GM19395 (cell line): ENCODE measurements around the gene ANKRD65.

Source experiments
- ATAC-seq: cut with Tn5 transposase; IDR thresholded peaks from one replicate; pipeline ENCODE4 v1.9.1; 2021; ENCODE audit warnings: mild to moderate bottlenecking, moderate library complexity; ENCODE audit not compliant: unreplicated experiment

ANKRD65 gene

DNA sequence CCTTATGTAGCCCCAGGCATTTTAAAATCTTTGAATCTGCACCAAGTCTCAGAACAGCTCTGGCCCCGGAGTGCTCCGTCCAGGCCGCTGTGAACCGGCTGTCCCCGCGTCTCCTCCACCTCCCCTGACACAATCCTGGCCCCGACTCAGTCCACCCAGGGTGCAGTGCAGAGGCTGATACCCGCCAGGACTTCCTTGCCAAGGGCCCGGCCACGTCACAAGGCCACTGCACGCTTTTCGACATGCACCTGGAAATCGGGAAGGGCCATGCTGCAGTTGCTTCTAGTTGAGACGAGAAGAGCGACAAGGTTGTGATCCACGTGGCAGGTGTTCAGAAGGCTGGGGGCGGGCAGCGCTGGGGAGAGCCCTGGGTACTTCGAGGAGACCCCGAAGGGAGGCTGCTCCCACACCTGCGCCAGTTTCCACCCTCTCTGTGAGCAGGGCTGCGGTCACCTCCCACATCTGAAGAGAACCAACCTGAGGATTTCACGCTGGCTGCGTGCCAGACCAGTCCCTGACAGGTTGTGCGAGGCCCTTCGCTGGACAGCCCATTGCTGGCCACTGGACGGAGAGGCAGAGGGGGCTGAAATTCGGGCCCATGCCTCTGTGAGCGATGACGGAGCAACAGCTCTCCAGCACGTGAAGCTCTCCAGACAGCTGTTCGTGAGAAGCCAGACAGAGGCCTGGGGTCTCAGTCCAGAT is 21.1 kb upstream of the ANKRD65 start:
- ATAC-seq, result no peak

DNA sequence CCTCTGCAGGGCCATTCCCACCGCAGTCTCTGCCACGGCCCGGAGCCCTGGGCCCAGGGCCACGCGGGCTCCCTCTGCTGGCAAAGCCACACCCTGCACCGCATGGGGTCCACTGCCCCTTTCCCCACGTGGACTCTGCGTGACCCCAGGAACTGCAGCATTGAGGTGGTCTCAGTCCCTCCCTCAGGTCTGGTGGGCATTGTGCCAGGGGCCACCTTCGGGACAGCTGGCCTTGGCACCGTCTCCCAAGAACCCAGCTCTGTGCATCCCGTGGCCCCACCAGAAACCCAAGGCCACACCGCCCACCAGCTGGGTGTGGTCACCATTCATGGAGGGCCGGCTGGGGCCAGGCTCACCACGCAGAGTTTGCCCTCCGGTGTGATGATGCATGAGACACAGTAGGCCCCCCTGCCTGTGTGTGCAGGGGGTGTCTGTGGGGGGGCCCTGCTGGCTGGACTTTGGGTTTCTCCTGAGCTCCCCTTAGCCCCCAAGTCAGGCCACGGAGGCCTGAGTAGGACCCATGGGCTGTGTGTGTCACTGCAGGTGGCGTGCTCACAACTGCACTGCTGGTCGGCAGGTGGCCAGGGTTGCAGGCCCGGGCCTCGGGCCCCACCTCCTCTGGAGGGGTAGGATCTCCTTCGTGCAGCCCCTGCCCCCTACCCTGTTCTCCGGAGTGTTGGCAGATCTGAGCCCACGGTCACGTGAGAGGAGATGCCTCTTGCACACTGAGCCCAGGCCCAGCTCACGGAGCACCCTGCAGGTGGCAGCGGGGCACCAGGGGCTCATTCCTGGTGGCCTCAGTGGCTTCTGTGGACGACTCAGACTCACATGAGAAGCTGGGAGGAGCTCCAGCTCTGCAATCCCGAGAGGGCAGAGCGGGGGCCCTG is 20.2 kb upstream of the ANKRD65 start:
- ATAC-seq, result no peak

DNA sequence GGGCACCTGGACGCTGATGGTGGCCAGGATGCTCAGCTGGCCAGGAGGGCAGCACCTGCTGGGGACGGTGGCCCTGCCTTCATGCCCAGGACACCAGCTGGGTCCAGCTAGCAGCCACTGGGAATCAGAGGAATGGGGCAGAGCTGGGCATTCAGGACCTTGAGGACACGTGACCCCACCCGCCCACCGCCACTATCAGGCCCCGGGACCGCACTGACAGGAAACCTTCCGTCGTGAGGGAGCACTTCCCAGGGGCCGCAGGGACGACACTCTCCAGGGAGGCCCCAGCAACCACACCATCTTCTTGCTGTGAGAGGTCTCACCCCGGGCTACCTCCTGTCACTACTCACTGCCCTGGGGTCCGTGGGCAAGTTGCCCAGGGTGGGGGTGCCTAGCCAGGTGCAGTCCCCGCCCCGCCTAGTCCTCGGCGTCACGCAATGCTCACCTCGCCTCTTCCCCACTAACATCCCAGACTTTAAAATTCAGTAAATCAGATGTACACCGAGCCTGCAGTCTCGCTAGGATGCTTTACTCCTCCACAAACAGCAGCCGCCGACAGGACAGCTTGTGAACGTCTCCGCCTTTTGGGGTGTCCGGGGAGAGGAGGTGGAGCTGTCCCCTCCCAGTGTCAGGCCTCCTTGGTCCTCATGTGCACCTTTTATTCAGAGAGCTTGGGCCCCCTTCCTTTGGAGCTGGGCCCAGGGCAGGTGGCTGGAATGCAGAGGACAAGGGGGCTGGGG is 19.4 kb upstream of the ANKRD65 start:
- no peak for ATAC-seq

DNA sequence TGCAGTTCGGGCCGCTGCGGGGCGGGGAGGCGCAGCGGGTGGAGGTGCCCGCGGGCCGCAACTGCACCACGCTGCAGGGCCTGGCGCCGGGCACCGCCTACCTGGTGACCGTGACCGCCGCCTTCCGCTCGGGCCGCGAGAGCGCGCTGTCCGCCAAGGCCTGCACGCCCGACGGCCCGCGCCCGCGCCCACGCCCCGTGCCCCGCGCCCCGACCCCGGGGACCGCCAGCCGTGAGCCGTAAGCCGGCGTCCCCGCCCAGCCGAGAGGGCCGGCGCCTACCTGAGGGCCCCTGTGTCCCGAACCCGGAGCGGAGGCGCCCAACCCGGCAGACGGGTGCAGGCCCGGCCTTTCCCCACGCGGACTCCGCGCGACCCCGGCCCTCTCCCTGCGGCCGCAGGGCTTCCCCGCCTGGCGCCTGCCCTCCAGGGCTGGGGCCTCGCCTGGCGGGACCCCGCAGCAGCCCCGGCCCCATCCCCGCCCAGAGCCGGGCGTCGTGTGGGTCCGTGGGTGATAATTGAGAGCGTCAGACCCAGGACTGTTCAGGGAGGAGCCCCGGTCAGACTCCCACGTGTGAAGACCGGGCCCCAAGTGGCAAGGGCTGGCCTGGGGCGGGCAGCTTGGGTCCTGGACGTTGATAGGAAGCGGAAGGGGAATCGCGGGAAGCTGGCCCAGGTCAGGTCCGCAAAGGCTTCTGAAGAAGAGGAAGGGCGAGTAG is 18.6 kb upstream of the ANKRD65 start:
- no peak for ATAC-seq

DNA sequence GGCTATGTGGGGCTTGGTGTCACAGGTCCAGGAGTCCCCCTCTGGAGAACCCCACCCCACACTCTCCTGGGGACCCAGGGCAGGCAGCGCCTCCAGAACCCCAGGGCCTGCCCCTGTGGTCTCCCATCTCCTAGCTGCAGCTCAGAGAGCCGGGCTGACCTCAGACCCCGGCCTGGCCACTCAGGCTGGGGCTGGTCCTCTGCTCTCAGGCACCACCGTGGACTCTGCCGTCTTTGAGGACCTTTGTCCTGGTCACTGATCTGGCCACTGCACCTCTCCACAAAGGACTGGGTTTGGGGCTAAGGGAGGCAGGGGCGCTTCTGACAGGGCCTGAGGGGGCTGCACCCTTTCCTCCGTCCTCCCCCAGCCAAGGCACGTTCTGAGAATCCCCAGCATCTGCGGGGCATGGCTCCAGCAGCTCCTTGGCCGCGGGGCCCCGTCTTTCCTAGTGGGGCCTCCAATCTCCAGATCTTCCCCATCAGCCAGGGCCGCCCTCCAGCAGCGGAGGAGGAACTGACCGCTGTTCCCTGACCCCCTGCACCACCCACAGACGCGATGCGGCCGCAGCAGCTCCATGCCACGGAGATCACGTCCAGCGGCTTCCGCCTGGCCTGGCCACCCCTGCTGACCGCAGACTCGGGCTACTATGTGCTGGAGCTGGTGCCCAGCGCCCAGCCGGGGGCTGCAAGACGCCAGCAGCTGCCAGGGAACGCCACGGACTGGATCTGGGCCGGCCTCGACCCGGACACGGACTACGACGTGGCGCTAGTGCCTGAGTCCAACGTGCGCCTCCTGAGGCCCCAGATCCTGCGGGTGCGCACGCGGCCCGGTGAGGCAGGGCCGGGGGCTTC is 17.7 kb upstream of the ANKRD65 start:
- no peak for ATAC-seq

DNA sequence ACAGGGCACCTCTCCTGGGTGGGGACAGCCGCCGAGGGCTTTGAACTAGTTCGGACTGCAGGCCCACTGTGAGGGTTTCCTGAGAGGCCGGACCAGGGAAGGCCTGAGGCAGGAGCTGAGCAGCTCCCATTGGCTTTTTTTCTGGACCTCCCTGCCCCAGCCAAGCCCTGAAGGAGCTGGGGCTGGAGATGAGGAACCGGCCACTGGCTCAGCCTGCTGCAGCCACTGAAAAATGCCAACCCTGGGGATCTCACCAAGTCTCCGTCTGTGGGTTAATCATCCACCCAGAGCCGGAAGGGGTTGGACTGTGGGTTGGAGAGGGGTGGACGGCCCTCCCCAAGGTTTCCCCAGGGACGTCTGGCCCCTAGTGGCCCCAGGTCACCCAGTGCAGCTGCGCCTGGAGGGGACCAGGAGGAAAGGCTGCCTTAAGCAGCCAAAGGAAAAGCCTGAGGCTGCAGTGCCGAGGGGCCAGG is 16.9 kb upstream of the ANKRD65 start:
- no peak for ATAC-seq

DNA sequence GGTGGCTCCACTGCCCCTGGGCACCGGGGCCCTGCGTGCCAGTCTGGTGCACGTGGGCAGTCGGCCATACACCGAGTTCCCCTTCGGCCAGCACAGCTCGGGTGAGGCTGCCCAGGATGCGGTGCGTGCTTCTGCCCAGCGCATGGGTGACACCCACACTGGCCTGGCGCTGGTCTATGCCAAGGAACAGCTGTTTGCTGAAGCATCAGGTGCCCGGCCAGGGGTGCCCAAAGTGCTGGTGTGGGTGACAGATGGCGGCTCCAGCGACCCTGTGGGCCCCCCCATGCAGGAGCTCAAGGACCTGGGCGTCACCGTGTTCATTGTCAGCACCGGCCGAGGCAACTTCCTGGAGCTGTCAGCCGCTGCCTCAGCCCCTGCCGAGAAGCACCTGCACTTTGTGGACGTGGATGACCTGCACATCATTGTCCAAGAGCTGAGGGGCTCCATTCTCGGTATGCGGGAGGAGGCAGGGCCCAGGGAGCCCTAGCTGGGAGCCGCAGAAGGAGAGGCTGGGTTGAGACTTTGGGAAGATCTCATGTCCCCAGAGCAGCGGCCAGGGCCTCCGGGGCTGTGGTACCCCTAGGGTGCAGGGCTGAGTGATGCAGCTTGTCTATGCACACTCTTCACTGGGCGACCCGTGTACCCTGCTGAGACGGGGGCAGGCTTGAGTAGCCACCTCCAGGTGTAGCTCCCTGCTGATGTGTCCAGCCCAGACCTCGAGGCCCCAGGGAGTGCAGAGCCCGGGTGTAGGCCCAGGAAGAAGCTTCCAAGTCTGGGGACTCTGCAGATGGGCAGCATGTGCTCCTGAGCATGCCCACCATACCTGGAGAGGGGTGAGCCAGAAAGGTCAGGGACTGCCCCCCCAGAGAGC is 16.2 kb upstream of the ANKRD65 start:
- ATAC-seq, result no peak

DNA sequence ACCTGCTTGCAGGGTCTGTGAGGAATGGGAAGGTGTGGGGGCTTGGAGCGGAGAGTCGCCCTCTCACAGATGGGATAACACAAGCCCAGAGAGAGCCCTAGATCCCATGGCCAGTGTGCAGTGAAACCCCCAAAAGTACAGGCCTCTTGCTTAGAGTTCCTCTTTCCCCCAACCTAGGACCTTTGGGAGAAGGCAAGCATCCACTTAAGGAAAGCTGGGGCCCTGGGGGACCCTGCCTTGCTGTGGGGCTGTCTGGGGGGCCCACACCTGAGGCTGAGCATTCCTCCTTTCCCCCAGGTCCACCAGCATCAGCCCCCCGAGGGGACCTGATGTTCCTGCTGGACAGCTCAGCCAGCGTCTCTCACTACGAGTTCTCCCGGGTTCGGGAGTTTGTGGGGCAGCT is 15.6 kb upstream of the ANKRD65 start:
- no peak for ATAC-seq

DNA sequence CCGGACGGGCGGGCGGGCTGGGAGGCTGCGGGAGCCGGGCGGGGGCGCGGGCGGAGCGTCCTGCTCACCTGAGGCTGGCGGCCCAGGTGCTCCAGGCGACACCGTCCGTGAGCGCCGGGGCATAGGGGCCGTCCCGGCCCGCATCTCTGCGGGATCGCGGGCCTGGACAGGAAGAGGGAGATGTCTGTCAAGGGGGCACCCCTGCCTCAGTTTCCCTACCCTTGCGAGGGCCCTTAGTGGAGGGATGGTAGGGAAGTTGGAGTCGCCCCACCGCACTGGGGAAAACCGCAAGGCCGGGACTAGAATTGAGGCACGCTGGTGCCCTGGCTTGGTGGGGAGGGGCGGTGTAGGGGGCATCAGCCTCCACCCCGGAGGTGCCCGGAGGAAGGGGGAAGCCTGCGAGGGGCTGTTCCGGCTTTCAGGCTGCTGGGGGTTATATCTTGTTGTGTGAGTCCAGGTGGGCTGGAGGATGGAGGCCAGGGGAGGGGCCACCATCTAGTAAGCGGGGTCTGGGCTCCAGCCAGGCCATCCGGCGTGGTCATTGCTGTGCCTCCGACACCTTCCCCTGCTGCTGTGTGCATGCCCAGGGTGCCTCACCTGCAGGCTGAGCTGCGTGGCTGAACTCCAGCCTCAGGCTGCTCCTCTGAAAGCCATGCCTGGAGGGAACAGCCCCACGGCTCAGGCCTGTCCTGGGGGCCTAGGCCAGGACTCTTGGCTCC is 15.0 kb upstream of the ANKRD65 start:
- ATAC-seq, result no peak

DNA sequence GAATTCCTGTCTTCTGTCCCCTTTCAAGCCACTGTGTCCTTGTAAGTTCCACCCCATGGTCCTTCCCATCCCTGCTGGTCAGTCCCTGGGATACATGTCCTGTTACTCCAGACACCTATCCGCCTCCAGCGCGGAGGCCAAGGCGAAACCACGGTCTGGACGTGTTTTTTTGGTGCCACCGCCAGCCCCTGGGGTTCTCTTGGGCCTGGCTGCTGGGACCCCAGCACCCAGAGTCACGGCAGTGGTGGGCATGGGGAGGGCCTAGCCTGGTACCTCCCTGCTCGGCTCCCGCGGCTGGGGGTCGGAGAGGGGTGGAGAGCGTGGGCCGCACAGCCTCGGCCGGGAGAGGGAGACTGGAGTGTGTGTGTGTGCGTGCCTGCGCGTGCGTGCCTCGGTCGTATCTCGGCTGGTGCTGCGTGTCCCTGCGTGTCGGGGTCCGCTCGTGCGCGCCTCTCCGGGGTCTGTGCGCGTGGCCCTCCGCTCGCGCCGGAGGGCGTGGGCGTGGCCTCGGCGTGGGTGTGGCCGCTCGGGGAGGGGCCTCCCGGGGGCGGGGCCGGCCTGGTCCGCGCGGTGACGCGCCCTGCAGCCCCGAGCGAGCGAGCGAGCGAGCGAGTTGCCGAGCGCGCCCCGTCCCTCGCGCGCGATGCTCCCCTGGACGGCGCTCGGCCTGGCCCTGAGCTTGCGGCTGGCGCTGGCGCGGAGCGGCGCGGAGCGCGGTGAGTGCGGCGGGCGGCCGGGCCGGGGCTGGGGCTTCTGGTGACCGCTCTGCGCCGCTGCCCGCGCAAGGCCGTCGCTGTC is 14.2 kb upstream of the ANKRD65 start, which contains the start of gene VWA1:
VWA1 (plus strand) TSS at position 585 of the 798 bp plus-strand sequence; CDS start at position 644, 59 bp downstream.
- ATAC-seq, result no peak

DNA sequence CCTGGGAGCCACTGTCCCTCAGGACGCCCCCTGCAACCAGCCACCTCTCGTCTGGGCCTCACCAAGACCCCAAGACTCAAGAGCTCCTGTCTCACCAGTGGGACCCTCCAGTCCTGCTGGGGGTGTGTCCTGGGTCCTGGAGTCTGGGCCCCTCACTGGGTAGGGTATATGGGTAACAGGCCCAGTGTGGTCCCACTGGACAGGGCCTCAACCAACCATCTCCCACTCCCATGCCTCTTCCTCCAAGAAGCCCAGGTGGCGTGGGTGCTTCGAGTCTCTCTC is 13.7 kb upstream of the ANKRD65 start:
- no peak for ATAC-seq

DNA sequence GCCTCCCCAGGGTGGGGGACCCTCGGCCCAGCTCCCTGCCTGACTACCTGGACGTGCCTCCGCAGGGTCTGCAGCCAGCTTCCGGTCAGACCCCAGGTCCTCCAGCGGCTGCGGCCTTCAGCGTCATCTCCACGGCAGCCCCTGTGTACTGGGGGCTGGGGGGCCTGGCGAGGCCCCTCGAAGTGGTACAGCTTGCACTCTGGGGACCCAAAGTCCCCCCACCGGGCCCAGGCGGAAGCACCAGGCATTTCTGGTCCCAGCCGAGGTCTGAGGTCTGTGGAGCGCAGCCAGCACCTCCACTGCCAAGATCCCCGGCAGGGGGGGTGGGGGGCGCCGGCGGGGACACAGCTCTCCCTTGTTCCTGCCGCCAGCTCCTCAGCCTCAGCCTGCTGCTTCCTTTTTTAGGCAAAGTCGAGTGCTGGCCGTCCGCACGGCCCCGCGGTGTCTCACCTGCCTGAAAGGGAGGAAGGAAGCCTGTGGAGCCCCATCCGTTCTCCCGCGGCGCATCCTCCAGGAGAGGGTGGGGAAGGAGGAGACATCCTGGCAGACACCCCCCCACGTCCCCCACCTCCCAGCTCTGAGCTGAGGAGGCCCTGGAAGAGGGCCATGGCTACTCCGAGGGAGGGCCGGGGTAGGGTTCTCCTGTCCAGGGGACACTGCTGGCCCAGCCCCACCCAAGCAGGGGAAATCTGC is 13.2 kb upstream of the ANKRD65 start:
- ATAC-seq, result no peak

DNA sequence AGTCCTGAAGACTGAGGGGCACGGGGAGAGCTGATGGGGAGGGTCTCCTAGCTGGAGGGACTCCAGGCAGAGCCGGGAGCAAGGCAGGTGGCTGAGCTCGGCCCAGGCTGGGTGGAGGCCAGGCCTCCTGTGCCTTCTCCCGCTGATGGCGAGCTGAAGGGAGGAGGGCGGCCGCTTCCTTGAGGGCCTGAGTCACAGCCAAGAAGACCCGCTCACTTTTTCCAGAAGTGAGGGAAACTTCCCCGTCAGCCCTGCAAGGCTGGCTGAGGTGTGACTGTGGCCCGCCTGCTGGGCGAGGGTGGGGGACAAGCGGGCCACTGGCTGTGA is 12.7 kb upstream of the ANKRD65 start:
- ATAC-seq, result no peak

DNA sequence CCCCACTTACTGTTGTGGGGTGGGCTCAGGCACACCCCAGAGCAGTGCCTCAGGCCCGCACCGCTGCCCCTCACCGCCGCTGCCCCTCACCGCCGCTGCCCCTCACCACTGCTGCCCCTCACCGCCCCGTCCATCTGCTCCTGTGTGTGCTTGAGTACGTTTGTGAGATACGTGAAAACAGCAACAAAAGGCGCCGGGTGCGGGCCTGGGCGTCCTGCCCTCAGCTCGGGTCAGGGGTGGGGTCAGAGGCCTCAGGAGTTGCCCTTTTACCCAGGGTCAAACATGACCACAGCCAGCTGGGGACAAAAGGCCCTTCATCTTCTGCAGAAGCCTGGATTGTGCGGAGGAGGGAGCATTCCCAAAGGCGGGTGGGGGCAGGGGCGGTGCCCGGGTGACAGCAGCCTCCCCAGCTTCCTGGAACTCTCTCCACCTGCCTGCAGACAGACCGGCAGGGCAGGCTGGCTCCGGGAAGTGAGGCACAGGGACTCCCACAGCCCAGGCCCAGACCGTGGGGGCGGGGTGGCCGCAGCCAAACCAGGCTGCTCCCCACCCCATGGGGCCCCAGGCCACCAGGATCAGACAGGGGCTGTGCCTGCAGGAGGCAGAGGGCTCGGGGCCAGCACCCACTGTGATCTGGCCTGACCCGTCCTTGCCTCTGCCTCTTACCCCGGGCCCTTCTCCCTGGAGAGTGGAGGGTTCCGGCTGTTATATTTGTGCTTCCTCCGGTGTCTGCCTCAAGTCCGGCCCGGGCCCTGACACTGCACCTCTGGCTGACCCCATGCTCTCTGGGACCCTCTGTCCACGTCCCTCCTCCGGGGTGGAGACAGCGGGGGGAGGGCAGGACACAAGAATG is 12.1 kb upstream of the ANKRD65 start:
- no peak for ATAC-seq

DNA sequence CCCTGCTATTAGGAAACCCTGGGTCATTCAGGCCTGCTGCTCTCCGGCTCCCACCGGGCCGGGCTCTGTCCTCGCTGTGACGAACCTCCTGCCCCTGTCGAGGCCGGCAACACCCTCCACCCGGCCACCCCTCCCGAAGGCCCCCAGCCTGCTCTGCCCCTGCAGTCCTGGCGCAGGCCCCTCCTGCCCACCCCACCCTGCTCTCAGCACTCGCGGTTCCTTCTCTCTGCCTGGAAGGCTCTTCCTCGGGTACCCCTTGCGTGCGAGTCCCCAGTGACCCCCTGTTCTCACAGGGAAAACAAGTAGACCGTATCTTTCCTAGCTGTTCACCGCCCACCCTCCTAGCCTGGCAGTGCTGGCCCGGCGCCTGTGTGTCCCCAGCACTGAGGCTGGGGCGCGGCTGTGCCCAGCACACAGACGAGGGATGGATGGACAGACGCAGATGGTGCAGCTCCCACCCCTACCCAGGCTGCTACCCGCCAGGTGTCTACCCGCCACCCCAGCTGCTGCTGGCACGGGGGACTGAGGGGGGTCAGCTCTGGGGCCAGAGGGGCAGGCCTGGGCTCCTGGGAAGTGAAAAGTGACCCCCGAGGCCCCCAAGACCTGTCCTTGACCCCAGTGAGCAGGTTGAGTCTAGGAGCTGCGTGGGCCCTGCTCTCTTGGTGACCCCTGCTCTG is 11.3 kb upstream of the ANKRD65 start:
- ATAC-seq, result no peak

DNA sequence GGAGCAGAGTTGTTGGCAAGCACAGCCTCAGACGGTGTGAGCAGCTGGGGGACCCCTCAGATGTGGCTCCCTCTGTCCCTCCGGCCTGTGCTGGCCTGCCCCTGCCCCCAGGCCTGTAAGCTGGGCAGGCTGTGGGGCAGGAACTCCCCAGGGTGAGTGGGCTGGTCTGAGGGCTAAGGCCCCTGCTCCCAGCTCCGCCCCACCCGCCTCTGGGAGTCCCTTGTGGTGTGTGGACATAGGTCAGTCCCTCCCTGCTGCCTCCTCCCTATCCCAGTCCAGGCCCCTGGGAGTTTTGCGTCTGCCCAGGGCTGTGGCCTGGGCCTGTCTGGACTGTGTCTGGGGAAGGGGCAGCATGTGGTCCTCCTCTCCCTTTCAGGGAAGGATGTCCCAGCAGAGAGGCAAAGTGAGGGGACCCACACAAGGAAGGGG is 10.8 kb upstream of the ANKRD65 start:
- no peak for ATAC-seq
